ENCODE measurements around the gene PHIP. TPM values are rescaled to one million over a fixed set of nuclear protein-coding genes. Genes with fewer than 3 reads are reported as not detected.

Gene PHIP
- total and polyA plus RNA-seq, 10 of the 15 experiments (the other 5 are each of a cell fraction or from before 2014, with no cell fraction given): 8.5 to 34.6 (median 17.9) TPM

DNA sequence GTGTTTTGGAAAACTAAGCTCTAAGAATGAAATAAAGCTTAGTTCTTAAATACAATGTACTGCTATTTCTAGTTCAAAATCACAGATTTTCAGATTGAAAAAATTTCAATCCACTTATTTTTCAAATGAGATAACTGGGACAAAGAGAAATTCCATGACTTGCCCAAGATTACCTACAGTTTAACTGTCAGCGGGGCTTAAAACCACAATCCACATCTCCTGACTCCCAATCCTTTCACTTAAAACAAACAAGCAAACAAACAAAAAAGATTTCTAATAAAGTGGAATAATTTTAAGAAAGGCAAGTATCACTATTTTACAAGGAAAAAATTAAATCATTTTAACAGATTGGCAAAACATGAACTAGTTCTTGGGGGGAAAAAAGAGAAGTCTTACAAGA, 4.2 kb downstream of the PHIP start:
- DNase-seq (ENCODE audit: low read depth, low spot score): no peak
- ATAC-seq: no peak
- intact Hi-C loops (cut with micrococcal nuclease; ENCODE audit: unreplicated experiment): loop anchor here (10.0 kb wide), 1 partner anchor 391 kb away; no protein-coding TSS in a partner anchor
- SMC1A ChIA-PET (ENCODE audit: uncharacterized antibody, unreplicated experiment): interaction anchor here (1.2 to 1.9 kb wide), 4 partner anchors 41 to 175 kb away, joined by 3 to 5 read pairs (median 4); no protein-coding TSS in a partner anchor
- POLR2A ChIA-PET: interaction anchor here (1.6 kb wide), 1 partner anchor 159 kb away, joined by 4 read pairs; no protein-coding TSS in a partner anchor
- H3K27ac ChIP-seq (ENCODE audit: control insufficient read depth, insufficient read depth): peak overlapping the region; percentile 36; the same call in 1 of the 2 replicates
- peak overlapping the region; percentile 73 for H3K4me2 ChIP-seq (ENCODE audit: control insufficient read depth, insufficient read depth)
- no peak overlapping the region for H2AFZ ChIP-seq (ENCODE audit: control insufficient read depth, low read depth, low read length)
- no peaks in the 10 kb centered on the region for H3K9me3 ChIP-seq (replicated peaks; ENCODE audit: control insufficient read depth, insufficient read depth, low read length)
- TF ChIP-seq USF1 (IDR thresholded peaks at IDR 0.05; ENCODE audit: borderline replicate concordance, extremely low read length, insufficient read depth, low read depth, low read length) (no peak), TBL1XR1 (IDR thresholded peaks at IDR 0.05; ENCODE audit: low read depth, low read length) (no peak), TAF1 (IDR thresholded peaks at IDR 0.05; ENCODE audit: borderline replicate concordance, low read depth, low read length) (no peak)
- WGBS (ENCODE audit: insufficient coverage, insufficient replicate concordance, low lambda C conversion rate, missing lambda C conversion rate): 29% methylated on average over 1 of the region's 1 CpG
- no peak overlapping the region; the same call in 1 of the 2 replicates for H3K9ac ChIP-seq (ENCODE audit: control insufficient read depth, insufficient read depth, low read length)
- H3K36me3 ChIP-seq (ENCODE audit: control insufficient read depth in 2 of 2, insufficient read depth in 2 of 2, low read length in 1 of 2): no peaks in the 10 kb centered on the region; a peak in 1 of 4 replicates
- peaks cover 20% of the 10 kb centered on the region for H3K4me1 ChIP-seq (ENCODE audit: control insufficient read depth, insufficient read depth, low read length)
- CTCF ChIA-PET: no interaction called here
- H3K79me2 ChIP-seq (ENCODE audit: control insufficient read depth, insufficient read depth, low read length): peaks cover 78% of the 10 kb centered on the region
- RAD21 ChIA-PET (ENCODE audit: unreplicated experiment): interaction anchor here (0.6 kb wide), 1 partner anchor 144 kb away, joined by 3 read pairs; no protein-coding TSS in a partner anchor
- H3K4me3 ChIP-seq: peak overlapping the region; percentile 8; the same call in 1 of the 2 replicates
- H3K27me3 ChIP-seq (replicated peaks in 1 of 2; ENCODE audit: control insufficient read depth in 2 of 2, insufficient read depth in 2 of 2, low read length in 1 of 2): no peaks in the 10 kb centered on the region
- H4K20me1 ChIP-seq (ENCODE audit: control insufficient read depth, insufficient read depth): no peaks in the 10 kb centered on the region
- in situ Hi-C loops (cut with MboI): no loop called here
- BruUV-seq (replicated peaks): no TSS peak
- no peak for FAIRE-seq

GRCh38 chr6:79072640-79073181, 5.3 kb downstream of the PHIP start:
- no peak for DNase-seq (ENCODE audit: low read depth, low spot score)
- Histone ChIP-seq H3K4me1 (ENCODE audit: control insufficient read depth, insufficient read depth, low read length) (peaks cover 20% of the 10 kb centered on the region), H3K27ac (ENCODE audit: control insufficient read depth, insufficient read depth) (peak overlapping the region; percentile 5), H3K36me3 (ENCODE audit: control insufficient read depth in 2 of 2, insufficient read depth in 2 of 2, low read length in 1 of 2) (peaks cover 0 to 5% of the 10 kb centered on the region in 2 experiments; a peak in 2 of 4 replicates), H3K4me3 (peak overlapping the region; percentile 47; the same call in 1 of the 2 replicates), H2AFZ (ENCODE audit: control insufficient read depth, low read depth, low read length) (no peak overlapping the region), H3K79me2 (ENCODE audit: control insufficient read depth, insufficient read depth, low read length) (peaks cover 88% of the 10 kb centered on the region), H3K9ac (ENCODE audit: control insufficient read depth, insufficient read depth, low read length) (no peak overlapping the region), H4K20me1 (ENCODE audit: control insufficient read depth, insufficient read depth) (no peaks in the 10 kb centered on the region), H3K9me3 (replicated peaks; ENCODE audit: control insufficient read depth, insufficient read depth, low read length) (no peaks in the 10 kb centered on the region), H3K4me2 (ENCODE audit: control insufficient read depth, insufficient read depth) (peak overlapping the region; percentile 63), H3K27me3 (replicated peaks in 1 of 2; ENCODE audit: control insufficient read depth in 2 of 2, insufficient read depth in 2 of 2, low read length in 1 of 2) (no peaks in the 10 kb centered on the region)
- CTCF ChIA-PET: interaction anchor here (1.5 to 2.3 kb wide), 2 partner anchors 11 to 24 kb away, joined by 3 to 11 read pairs; no protein-coding TSS in a partner anchor
- POLR2A ChIA-PET: interaction anchor here (1.0 to 1.6 kb wide), 3 partner anchors 9 to 160 kb away, joined by 3 to 4 read pairs (median 3); no protein-coding TSS in a partner anchor
- RAD21 ChIA-PET (ENCODE audit: unreplicated experiment): interaction anchor here (0.9 to 1.7 kb wide), 2 partner anchors 30 to 174 kb away, joined by 4 read pairs; no protein-coding TSS in a partner anchor
- no TSS peak for BruUV-seq (replicated peaks)
- WGBS (ENCODE audit: insufficient coverage, insufficient replicate concordance, low lambda C conversion rate, missing lambda C conversion rate): 51% methylated on average over 3 of the region's 3 CpGs
- in situ Hi-C loops (cut with MboI): no loop called here
- FAIRE-seq: no peak
- SMC1A ChIA-PET (ENCODE audit: uncharacterized antibody, unreplicated experiment): interaction anchor here (0.7 to 1.9 kb wide), 7 partner anchors 8 to 174 kb away, joined by 3 to 5 read pairs (median 4); no protein-coding TSS in a partner anchor
- intact Hi-C loops (cut with micrococcal nuclease; ENCODE audit: unreplicated experiment): loop anchor here (10.0 kb wide), 1 partner anchor 392 kb away; no protein-coding TSS in a partner anchor
- ATAC-seq: peak; percentile 55
- TF ChIP-seq NFIC (IDR thresholded peaks at IDR 0.05; ENCODE audit: low read depth, low read length) (peak; percentile 81; the same call in 1 of the 2 replicates), EGR1 (IDR thresholded peaks at IDR 0.05; ENCODE audit: borderline replicate concordance in 1 of 2, low read depth in 2 of 2, low read length in 2 of 2) (no peak), RUNX3 (IDR thresholded peaks at IDR 0.05; ENCODE audit: low read length) (peak; percentile 94), POLR2AphosphoS2 (IDR thresholded peaks at IDR 0.05; ENCODE audit: low read depth, low read length) (no peak), CREM (IDR thresholded peaks at IDR 0.05; ENCODE audit: low read depth) (0 out of 2 replicates have a peak, but pooled peaks have one; percentile 18), ZBED1 (IDR thresholded peaks at IDR 0.05; ENCODE audit: borderline replicate concordance) (0 out of 2 replicates have a peak, but pooled peaks have one; percentile 51), MEF2A (IDR thresholded peaks at IDR 0.05; ENCODE audit: insufficient read depth, low read depth, low read length) (peak; percentile 84), FOXM1 (IDR thresholded peaks at IDR 0.05; ENCODE audit: low read depth, low read length) (peak; percentile 70; the same call in 1 of the 2 replicates), MTA3 (IDR thresholded peaks at IDR 0.05; ENCODE audit: borderline replicate concordance, low read length) (0 out of 2 replicates have a peak, but pooled peaks have one; percentile 35), MEF2B (IDR thresholded peaks at IDR 0.05; ENCODE audit: partially characterized antibody, poor library complexity, severe bottlenecking) (peak; percentile 58)
- TF ChIP-seq, protein P1, sequence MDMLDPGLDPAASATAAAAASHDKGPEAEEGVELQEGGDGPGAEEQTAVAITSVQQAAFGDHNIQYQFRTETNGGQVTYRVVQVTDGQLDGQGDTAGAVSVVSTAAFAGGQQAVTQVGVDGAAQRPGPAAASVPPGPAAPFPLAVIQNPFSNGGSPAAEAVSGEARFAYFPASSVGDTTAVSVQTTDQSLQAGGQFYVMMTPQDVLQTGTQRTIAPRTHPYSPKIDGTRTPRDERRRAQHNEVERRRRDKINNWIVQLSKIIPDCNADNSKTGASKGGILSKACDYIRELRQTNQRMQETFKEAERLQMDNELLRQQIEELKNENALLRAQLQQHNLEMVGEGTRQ (IDR thresholded peaks at IDR 0.05; ENCODE audit: borderline replicate concordance, low read depth, low read length): no peak

Measured in GM12878 (cell line).